ENCODE results near the gene BRD1. TPM values are rescaled to one million over a fixed set of nuclear protein-coding genes. Genes with fewer than 3 reads are reported as not detected.

BRD1 gene
- total and polyA plus RNA-seq, 4 donors = 7.6 to 32.2 (median 24.2) TPM

- Histone ChIP-seq H3K27me3 (ENCODE audit: control insufficient read depth in 1 of 2, insufficient read depth in 2 of 2, low read length in 1 of 2) (no peaks in the 10 kb centered on the region), H3K9me3 (ENCODE audit: control insufficient read depth, low read length) (no peaks in the 10 kb centered on the region), H3K27ac (ENCODE audit: low read depth in 1 of 2, low read length in 2 of 2) (no peak overlapping the region), H3K36me3 (ENCODE audit: control insufficient read depth in 1 of 2, insufficient read depth in 2 of 2, low read length in 1 of 2) (peaks cover 0 to 12% of the 10 kb centered on the region in 2 donors), H3K4me3 (ENCODE audit: low read length in 2 of 2) (no peak overlapping the region), H3K4me1 (ENCODE audit: control insufficient read depth in 1 of 2, insufficient read depth in 2 of 2, low read length in 2 of 2) (no peaks in the 10 kb centered on the region)
- WGBS, 2 donors = 84 to 85% methylated on average over 16 of the region's 16 CpGs
- ATAC-seq (ENCODE audit: low FRiP score) (no peak), DNase-seq (no peak)
- intact Hi-C loops (cut with DNase I) = no loop called here
Measured at GRCh38 chr22:49772692-49773091, 55.0 kb downstream of the BRD1 start.

- Histone ChIP-seq H3K4me1 (ENCODE audit: control insufficient read depth in 1 of 2, insufficient read depth in 2 of 2, low read length in 2 of 2) (no peaks in the 10 kb centered on the region), H3K27me3 (ENCODE audit: control insufficient read depth in 1 of 2, insufficient read depth in 2 of 2, low read length in 1 of 2) (no peaks in the 10 kb centered on the region), H3K9me3 (ENCODE audit: control insufficient read depth, low read length) (no peaks in the 10 kb centered on the region), H3K4me3 (ENCODE audit: low read length in 2 of 2) (no peak overlapping the region), H3K27ac (ENCODE audit: low read depth in 1 of 2, low read length in 2 of 2) (no peak overlapping the region), H3K36me3 (ENCODE audit: control insufficient read depth in 1 of 2, insufficient read depth in 2 of 2, low read length in 1 of 2) (peaks cover 0 to 10% of the 10 kb centered on the region in 2 donors)
- intact Hi-C loops (cut with DNase I) = no loop called here
- ATAC-seq (ENCODE audit: low FRiP score) (peak; percentile 3), DNase-seq (peak in 1 of 2 donors; percentile 71)
- 56 to 57% methylated on average over 59 to 64 of the region's 64 CpGs for WGBS, 2 donors
Measured at GRCh38 chr22:49771266-49772065, 56.2 kb downstream of the BRD1 start.

GRCh38 chr22:49770547-49771265, 57.0 kb downstream of the BRD1 start:
- Histone ChIP-seq H3K27me3 (ENCODE audit: control insufficient read depth in 1 of 2, insufficient read depth in 2 of 2, low read length in 1 of 2) (no peaks in the 10 kb centered on the region), H3K4me3 (ENCODE audit: low read length in 2 of 2) (no peak overlapping the region), H3K4me1 (ENCODE audit: control insufficient read depth in 1 of 2, insufficient read depth in 2 of 2, low read length in 2 of 2) (no peaks in the 10 kb centered on the region), H3K36me3 (ENCODE audit: control insufficient read depth in 1 of 2, insufficient read depth in 2 of 2, low read length in 1 of 2) (peaks cover 0 to 7% of the 10 kb centered on the region in 2 donors), H3K9me3 (ENCODE audit: control insufficient read depth, low read length) (no peaks in the 10 kb centered on the region), H3K27ac (ENCODE audit: low read depth in 1 of 2, low read length in 2 of 2) (no peak overlapping the region)
- no peak for ATAC-seq (ENCODE audit: low FRiP score)
- peak; percentile 39 to 59 for DNase-seq
- 80% methylated on average over 29 of the region's 29 CpGs for WGBS, 2 donors
- intact Hi-C loops (cut with DNase I) = no loop called here

GRCh38 chr22:49769691-49770546, 57.8 kb downstream of the BRD1 start:
- H3K27ac ChIP-seq (ENCODE audit: low read depth in 1 of 2, low read length in 2 of 2) = no peak overlapping the region
- DNase-seq = peak; percentile 26 to 57
- ATAC-seq (ENCODE audit: low FRiP score) = peak; percentile 4
- no peaks in the 10 kb centered on the region for H3K4me1 ChIP-seq (ENCODE audit: control insufficient read depth in 1 of 2, insufficient read depth in 2 of 2, low read length in 2 of 2)
- intact Hi-C loops (cut with DNase I) = loop anchor here in 1 of 2 donors (10.0 kb wide), 1 partner anchor 265 kb away; no protein-coding TSS in a partner anchor
- no peaks in the 10 kb centered on the region for H3K9me3 ChIP-seq (ENCODE audit: control insufficient read depth, low read length)
- H3K4me3 ChIP-seq (ENCODE audit: low read length in 2 of 2) = no peak overlapping the region
- peaks cover 0 to 4% of the 10 kb centered on the region in 2 donors for H3K36me3 ChIP-seq (ENCODE audit: control insufficient read depth in 1 of 2, insufficient read depth in 2 of 2, low read length in 1 of 2)
- WGBS, 2 donors = 80 to 81% methylated on average over 22 of the region's 22 CpGs
- no peaks in the 10 kb centered on the region for H3K27me3 ChIP-seq (ENCODE audit: control insufficient read depth in 1 of 2, insufficient read depth in 2 of 2, low read length in 1 of 2)

GRCh38 chr22:49768951-49769690, 58.6 kb downstream of the BRD1 start:
- intact Hi-C loops (cut with DNase I) = loop anchor here in 1 of 2 donors (10.0 kb wide), 1 partner anchor 266 kb away; no protein-coding TSS in a partner anchor
- ATAC-seq (ENCODE audit: low FRiP score) (no peak), DNase-seq (peak; percentile 37 to 68)
- WGBS, 2 donors = 71 to 79% methylated on average over 22 to 24 of the region's 24 CpGs
- Histone ChIP-seq H3K9me3 (ENCODE audit: control insufficient read depth, low read length) (no peaks in the 10 kb centered on the region), H3K27me3 (ENCODE audit: control insufficient read depth in 1 of 2, insufficient read depth in 2 of 2, low read length in 1 of 2) (no peaks in the 10 kb centered on the region), H3K4me3 (ENCODE audit: low read length in 2 of 2) (no peak overlapping the region), H3K36me3 (ENCODE audit: control insufficient read depth in 1 of 2, insufficient read depth in 2 of 2, low read length in 1 of 2) (no peaks in the 10 kb centered on the region), H3K27ac (ENCODE audit: low read depth in 1 of 2, low read length in 2 of 2) (no peak overlapping the region), H3K4me1 (ENCODE audit: control insufficient read depth in 1 of 2, insufficient read depth in 2 of 2, low read length in 2 of 2) (no peaks in the 10 kb centered on the region)

GRCh38 chr22:49768077-49768910, 59.4 kb downstream of the BRD1 start:
- Histone ChIP-seq H3K4me1 (ENCODE audit: control insufficient read depth in 1 of 2, insufficient read depth in 2 of 2, low read length in 2 of 2) (no peaks in the 10 kb centered on the region), H3K36me3 (ENCODE audit: control insufficient read depth in 1 of 2, insufficient read depth in 2 of 2, low read length in 1 of 2) (no peaks in the 10 kb centered on the region), H3K4me3 (ENCODE audit: low read length in 2 of 2) (no peak overlapping the region), H3K9me3 (ENCODE audit: control insufficient read depth, low read length) (no peaks in the 10 kb centered on the region), H3K27ac (ENCODE audit: low read depth in 1 of 2, low read length in 2 of 2) (no peak overlapping the region), H3K27me3 (ENCODE audit: control insufficient read depth in 1 of 2, insufficient read depth in 2 of 2, low read length in 1 of 2) (no peaks in the 10 kb centered on the region)
- intact Hi-C loops (cut with DNase I) = loop anchor here in 1 of 2 donors (10.0 kb wide), 1 partner anchor 267 kb away; no protein-coding TSS in a partner anchor
- ATAC-seq (ENCODE audit: low FRiP score) = no peak
- peak; percentile 30 to 74 for DNase-seq
- WGBS, 2 donors = 77 to 78% methylated on average over 18 of the region's 18 CpGs

GRCh38 chr22:49767355-49768062, 60.2 kb downstream of the BRD1 start:
- H3K36me3 ChIP-seq (ENCODE audit: control insufficient read depth in 1 of 2, insufficient read depth in 2 of 2, low read length in 1 of 2) = no peaks in the 10 kb centered on the region
- no peaks in the 10 kb centered on the region for H3K9me3 ChIP-seq (ENCODE audit: control insufficient read depth, low read length)
- H3K4me1 ChIP-seq (ENCODE audit: control insufficient read depth in 1 of 2, insufficient read depth in 2 of 2, low read length in 2 of 2) = no peaks in the 10 kb centered on the region
- no peak overlapping the region for H3K4me3 ChIP-seq (ENCODE audit: low read length in 2 of 2)
- no peak overlapping the region for H3K27ac ChIP-seq (ENCODE audit: low read depth in 1 of 2, low read length in 2 of 2)
- intact Hi-C loops (cut with DNase I) = loop anchor here in 1 of 2 donors (10.0 kb wide), 1 partner anchor 267 kb away; no protein-coding TSS in a partner anchor
- 20 to 29% methylated on average over 5 of the region's 5 CpGs for WGBS, 2 donors
- no peak for ATAC-seq (ENCODE audit: low FRiP score)
- no peaks in the 10 kb centered on the region for H3K27me3 ChIP-seq (ENCODE audit: control insufficient read depth in 1 of 2, insufficient read depth in 2 of 2, low read length in 1 of 2)
- peak; percentile 22 to 35 for DNase-seq

All from aorta (tissue), 5 donors.